ACC112 (cell line): ENCODE measurements around the gene DNAJC12.

Source experiments
- H2AFZ ChIP-seq: fragments of 200-600 bp; sonication (generic); one replicate; pipeline ENCODE4 v1.6.0; 2017; ENCODE audit warnings: antibody characterized with exemption, low read length; ENCODE audit not compliant: unreplicated experiment
- H3K27ac ChIP-seq: fragments of 200-600 bp; sonication (generic); 2 replicates; pipeline ENCODE4 v1.5.1; 2014; ENCODE audit warnings: low read depth, mild to moderate bottlenecking, antibody characterized with exemption, low read length, moderate library complexity
- H3K27me3 ChIP-seq: fragments of 200-600 bp; sonication (generic); 2 replicates; pipeline ENCODE4 v1.6.1; 2014; ENCODE audit warnings: mild to moderate bottlenecking, antibody characterized with exemption, low read length, moderate library complexity, mixed read lengths; ENCODE audit not compliant: insufficient read depth
- H3K36me3 ChIP-seq: fragments of 200-600 bp; sonication (generic); 2 replicates; pipeline ENCODE4 v1.6.1; 2016; ENCODE audit warnings: mild to moderate bottlenecking, antibody characterized with exemption, low read length, moderate library complexity, mixed read lengths; ENCODE audit not compliant: insufficient read depth
- H3K4me1 ChIP-seq: fragments of 200-600 bp; sonication (generic); one replicate; pipeline ENCODE4 v1.6.1; 2016; ENCODE audit warnings: low read length, mixed read lengths; ENCODE audit not compliant: insufficient read depth, unreplicated experiment, control insufficient read depth
- H3K4me3 ChIP-seq: fragments of 200-600 bp; sonication (generic); 2 replicates; pipeline ENCODE4 v1.5.1; 2014; ENCODE audit warnings: mild to moderate bottlenecking, low read depth, low read length
- H3K79me2 ChIP-seq: fragments of 200-600 bp; sonication (generic); one replicate; pipeline ENCODE4 v1.6.0; 2016; ENCODE audit warnings: low read length; ENCODE audit not compliant: control insufficient read depth, unreplicated experiment, insufficient read depth

Gene DNAJC12

GRCh38 chr10:67793313-67793712 lies 44.7 kb downstream of the DNAJC12 start:
- H3K79me2 ChIP-seq = no peaks in the 10 kb centered on the region
- H3K27me3 ChIP-seq = no peaks in the 10 kb centered on the region
- no peak overlapping the region for H2AFZ ChIP-seq
- no peak overlapping the region for H3K27ac ChIP-seq
- H3K4me1 ChIP-seq = peaks cover 8% of the 10 kb centered on the region
- no peaks in the 10 kb centered on the region for H3K36me3 ChIP-seq
- H3K4me3 ChIP-seq = no peak overlapping the region

GRCh38 chr10:67792653-67793052 lies 45.3 kb downstream of the DNAJC12 start:
- H3K79me2 ChIP-seq = no peaks in the 10 kb centered on the region
- no peaks in the 10 kb centered on the region for H3K36me3 ChIP-seq
- H3K4me1 ChIP-seq = peaks cover 8% of the 10 kb centered on the region
- H3K4me3 ChIP-seq = no peak overlapping the region
- H3K27me3 ChIP-seq = no peaks in the 10 kb centered on the region
- H2AFZ ChIP-seq = no peak overlapping the region
- no peak overlapping the region for H3K27ac ChIP-seq

- H3K27ac ChIP-seq = no peak overlapping the region; the same call in 1 of the 2 replicates
- peak overlapping the region; percentile 0 for H2AFZ ChIP-seq
Measured at GRCh38 chr10:67790534-67791408, 47.2 kb downstream of the DNAJC12 start.

GRCh38 chr10:67789769-67790168 lies 48.2 kb downstream of the DNAJC12 start:
- Histone ChIP-seq H3K27me3 (no peaks in the 10 kb centered on the region), H3K4me3 (no peak overlapping the region), H3K27ac (no peak overlapping the region), H3K4me1 (peaks cover 8% of the 10 kb centered on the region), H2AFZ (no peak overlapping the region), H3K79me2 (no peaks in the 10 kb centered on the region), H3K36me3 (no peaks in the 10 kb centered on the region)

More at GRCh38 chr10:67790534-67791408, 47.2 kb downstream of the DNAJC12 start:
- Histone ChIP-seq H3K4me3 (no peak overlapping the region), H3K4me1 (peaks cover 8% of the 10 kb centered on the region), H3K79me2 (no peaks in the 10 kb centered on the region), H3K36me3 (no peaks in the 10 kb centered on the region), H3K27me3 (no peaks in the 10 kb centered on the region)

- H3K27me3 ChIP-seq = no peaks in the 10 kb centered on the region; the same call in 1 of the 2 replicates
- H3K4me3 ChIP-seq = peak overlapping the region; percentile 30; the same call in 1 of the 2 replicates
- peaks cover 8% of the 10 kb centered on the region for H3K4me1 ChIP-seq
- no peaks in the 10 kb centered on the region for H3K79me2 ChIP-seq
- peak overlapping the region; percentile 61 for H2AFZ ChIP-seq
- no peak overlapping the region for H3K27ac ChIP-seq
- H3K36me3 ChIP-seq = no peaks in the 10 kb centered on the region
Measured at GRCh38 chr10:67788028-67788886, 49.7 kb downstream of the DNAJC12 start.

- no peaks in the 10 kb centered on the region for H3K36me3 ChIP-seq
- H2AFZ ChIP-seq = no peak overlapping the region
- no peaks in the 10 kb centered on the region; the same call in 1 of the 2 replicates for H3K27me3 ChIP-seq
- no peaks in the 10 kb centered on the region for H3K4me1 ChIP-seq
- H3K27ac ChIP-seq = no peak overlapping the region
- H3K79me2 ChIP-seq = no peaks in the 10 kb centered on the region
- H3K4me3 ChIP-seq = no peak overlapping the region
Measured at GRCh38 chr10:67785098-67785497, 52.9 kb downstream of the DNAJC12 start.

- H3K27ac ChIP-seq = no peak overlapping the region
- no peaks in the 10 kb centered on the region; the same call in 1 of the 2 replicates for H3K27me3 ChIP-seq
- no peaks in the 10 kb centered on the region for H3K4me1 ChIP-seq
- H2AFZ ChIP-seq = no peak overlapping the region
- H3K36me3 ChIP-seq = no peaks in the 10 kb centered on the region
- no peaks in the 10 kb centered on the region for H3K79me2 ChIP-seq
- H3K4me3 ChIP-seq = no peak overlapping the region
Measured at GRCh38 chr10:67784474-67784873, 53.5 kb downstream of the DNAJC12 start.

- Histone ChIP-seq H3K4me3 (no peak overlapping the region), H3K27ac (no peak overlapping the region), H3K4me1 (no peaks in the 10 kb centered on the region), H3K27me3 (no peaks in the 10 kb centered on the region; the same call in 1 of the 2 replicates), H2AFZ (peak overlapping the region; percentile 23), H3K36me3 (no peaks in the 10 kb centered on the region), H3K79me2 (no peaks in the 10 kb centered on the region)
Measured at GRCh38 chr10:67783606-67784294, 54.2 kb downstream of the DNAJC12 start.

- H2AFZ ChIP-seq = no peak overlapping the region
- H3K4me3 ChIP-seq = no peak overlapping the region
- H3K4me1 ChIP-seq = no peaks in the 10 kb centered on the region
- no peaks in the 10 kb centered on the region for H3K36me3 ChIP-seq
- H3K27ac ChIP-seq = no peak overlapping the region
- no peaks in the 10 kb centered on the region for H3K79me2 ChIP-seq
- H3K27me3 ChIP-seq = no peaks in the 10 kb centered on the region; the same call in 1 of the 2 replicates
Measured at GRCh38 chr10:67782530-67782929, 55.5 kb downstream of the DNAJC12 start.
